Central memory CD4-positive, alpha-beta T cell (primary cell): ENCODE measurements around the gene DNAJC21.

Source experiments
- DNase-seq: peaks from one replicate; pipeline ENCODE4 v3.0.0; 2022

DNAJC21 gene

GRCh38 chr5:34986965-34987364 lies 57.6 kb downstream of the DNAJC21 start:
- no peak for DNase-seq

DNA sequence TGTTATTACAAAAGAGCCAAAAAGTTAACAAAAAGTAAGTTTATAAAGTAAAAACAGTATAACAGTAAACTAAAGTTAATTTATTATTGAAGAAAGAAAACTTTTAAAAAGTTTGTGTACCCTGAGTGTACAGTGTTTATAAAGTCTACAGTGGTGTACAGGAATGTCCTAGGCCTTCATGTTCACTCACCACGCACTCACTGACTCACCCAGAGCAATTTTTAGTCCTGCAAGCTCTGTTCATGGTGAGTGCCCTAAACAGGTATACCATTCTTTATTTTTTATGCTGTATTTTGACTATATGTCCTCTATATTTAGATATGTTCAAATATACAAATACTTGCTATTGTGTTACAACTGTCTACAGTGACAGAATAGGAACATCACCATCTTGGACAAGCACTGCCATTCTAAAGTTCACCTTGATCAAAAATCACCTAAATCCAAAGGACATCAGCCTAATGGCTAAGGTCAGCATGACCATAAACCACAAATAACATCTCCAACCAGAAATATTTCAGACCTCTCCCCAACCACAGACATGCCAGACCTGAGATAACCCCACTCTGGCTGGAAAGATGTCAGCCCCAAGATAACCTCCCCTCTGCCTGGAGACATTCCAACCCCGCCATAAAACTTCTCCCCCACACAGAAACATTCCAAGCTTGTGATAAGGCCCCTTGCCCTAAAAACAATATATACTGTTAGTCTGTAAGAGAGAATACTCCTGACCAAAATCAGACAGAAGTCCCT lies 62.3 kb downstream of the DNAJC21 start:
- no peak for DNase-seq

- no peak for DNase-seq
Measured at GRCh38 chr5:34993951-34994350, 64.6 kb downstream of the DNAJC21 start.

DNA sequence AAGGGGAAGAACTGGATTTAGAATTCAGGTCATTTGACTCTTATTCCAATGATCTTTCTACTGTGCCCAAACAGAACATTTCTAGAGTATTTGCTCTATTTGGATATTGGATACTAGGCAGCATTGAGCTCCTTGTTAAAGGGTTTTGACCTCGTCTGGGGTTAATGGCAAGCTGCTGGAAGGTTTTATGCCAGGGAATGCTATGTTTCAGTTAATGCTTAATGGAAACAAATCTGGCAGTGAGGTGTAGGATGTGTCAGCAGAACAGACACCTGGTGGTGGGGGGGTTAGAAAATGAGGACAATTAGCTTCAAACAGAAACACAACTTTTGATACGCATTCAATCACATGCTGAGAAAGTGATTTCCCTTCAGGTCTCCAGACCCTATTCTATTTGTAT lies 66.9 kb downstream of the DNAJC21 start:
- no peak for DNase-seq

GRCh38 chr5:34998058-34998789 lies 68.9 kb downstream of the DNAJC21 start:
- DNase-seq = no peak

DNA sequence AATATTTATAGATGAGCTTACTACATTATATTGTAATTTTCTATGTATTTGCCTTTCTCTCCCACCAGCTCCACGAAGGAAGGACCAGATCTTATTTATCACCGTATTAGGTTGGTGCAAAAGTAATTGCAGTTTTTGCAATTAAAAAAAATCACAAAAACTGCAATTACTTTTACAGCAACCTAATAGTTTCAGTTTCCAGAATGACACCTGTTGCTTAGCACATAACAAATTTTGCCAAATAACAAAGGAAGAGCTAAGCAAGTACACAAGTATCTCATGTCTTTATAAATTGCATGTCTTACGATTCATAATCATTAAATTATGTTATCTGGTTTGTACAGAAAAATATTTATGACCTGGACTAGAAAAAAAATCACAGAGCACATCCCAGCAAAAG lies 72.5 kb downstream of the DNAJC21 start:
- no peak for DNase-seq

DNA sequence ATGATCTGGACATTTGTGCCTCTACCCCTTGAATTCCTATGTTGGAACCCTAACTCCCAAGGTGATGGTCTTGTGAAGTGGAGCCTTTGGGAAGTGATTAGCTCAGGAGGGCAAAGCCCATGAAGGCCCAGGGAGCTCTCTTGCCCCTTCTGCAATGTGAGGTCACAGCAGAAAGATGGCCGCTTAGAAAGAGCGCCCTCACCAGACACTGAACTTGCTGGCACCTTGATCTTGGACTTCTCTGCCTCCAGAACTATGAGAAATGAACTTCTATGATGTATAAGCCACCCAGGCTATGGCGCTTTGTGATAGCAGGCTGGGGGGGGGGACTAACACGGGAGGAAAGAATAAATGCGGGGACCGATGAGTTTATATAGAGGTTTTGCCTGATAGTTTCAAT lies 73.1 kb downstream of the DNAJC21 start:
- DNase-seq = no peak

GRCh38 chr5:35003018-35003957 lies 73.9 kb downstream of the DNAJC21 start:
- DNase-seq = peak; percentile 13

- DNase-seq = no peak
Measured at GRCh38 chr5:35004200-35004599, 74.8 kb downstream of the DNAJC21 start.

- DNase-seq = no peak
Measured at GRCh38 chr5:35004771-35005170, 75.4 kb downstream of the DNAJC21 start.
